KG1 (cell line): ENCODE results near the gene DOCK9.

Source experiments
- DNase-seq: peaks from one replicate; lab custom pipeline; 2025; lab: John Stamatoyannopoulos, UW

Gene DOCK9

DNA sequence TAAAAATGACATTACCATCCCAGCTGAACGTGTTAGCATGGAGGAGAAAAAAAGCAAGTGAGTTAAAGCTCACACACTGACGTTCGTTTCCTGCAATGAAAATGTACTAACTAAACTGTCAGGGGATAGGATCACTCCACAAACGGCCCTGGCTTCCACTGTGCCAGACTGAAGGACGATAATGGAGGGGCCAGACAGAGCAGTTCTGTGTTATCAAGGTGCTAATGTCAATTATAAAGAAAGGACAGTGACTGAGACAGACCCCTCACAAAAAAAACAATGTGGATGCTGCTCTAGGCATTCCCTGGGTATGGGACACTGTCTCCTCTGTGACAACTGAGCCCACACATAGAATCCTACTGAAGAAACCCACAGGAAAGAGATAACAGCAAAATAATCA, 181.7 kb downstream of the DOCK9 start:
- DNase-seq = no peak

DNA sequence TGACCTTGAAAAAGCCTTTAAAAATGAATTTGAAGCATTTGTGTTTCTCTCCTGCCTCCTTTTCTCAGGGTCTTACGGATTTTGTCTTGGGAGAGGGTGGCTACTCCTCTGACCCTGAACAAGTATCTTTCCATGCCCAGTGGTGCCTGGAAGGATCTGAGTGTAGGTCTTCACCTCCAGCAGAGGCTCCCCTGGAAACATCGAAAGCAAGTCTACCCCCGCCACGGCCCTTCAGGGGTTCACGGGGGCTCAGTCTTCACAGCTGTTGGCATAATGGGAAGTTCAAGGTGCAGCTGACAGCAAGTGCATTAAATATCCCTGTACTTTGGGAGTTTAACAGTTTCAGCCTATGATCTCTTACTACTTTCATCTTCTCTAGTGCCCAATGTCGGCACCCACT, 182.6 kb downstream of the DOCK9 start:
- DNase-seq = no peak

DNA sequence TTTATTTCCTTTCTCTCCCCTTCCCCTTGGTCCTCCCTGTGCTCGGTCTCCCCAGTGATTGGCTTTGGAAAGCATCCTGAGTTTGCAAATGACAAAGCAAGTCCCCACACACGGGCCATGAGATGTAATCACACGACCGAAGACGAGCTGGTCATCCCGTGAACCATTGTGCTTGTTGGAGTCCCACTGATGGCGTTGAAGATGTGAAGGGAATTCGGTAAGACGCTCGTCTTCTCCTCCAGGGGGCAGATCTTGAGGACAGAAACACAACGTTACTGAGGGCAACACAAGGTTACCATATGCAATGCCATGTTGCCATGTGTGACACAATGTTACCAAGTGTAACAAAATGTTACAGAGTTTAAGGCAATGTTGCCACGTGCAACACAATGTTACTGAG, 183.4 kb downstream of the DOCK9 start:
- DNase-seq = no peak

DNA sequence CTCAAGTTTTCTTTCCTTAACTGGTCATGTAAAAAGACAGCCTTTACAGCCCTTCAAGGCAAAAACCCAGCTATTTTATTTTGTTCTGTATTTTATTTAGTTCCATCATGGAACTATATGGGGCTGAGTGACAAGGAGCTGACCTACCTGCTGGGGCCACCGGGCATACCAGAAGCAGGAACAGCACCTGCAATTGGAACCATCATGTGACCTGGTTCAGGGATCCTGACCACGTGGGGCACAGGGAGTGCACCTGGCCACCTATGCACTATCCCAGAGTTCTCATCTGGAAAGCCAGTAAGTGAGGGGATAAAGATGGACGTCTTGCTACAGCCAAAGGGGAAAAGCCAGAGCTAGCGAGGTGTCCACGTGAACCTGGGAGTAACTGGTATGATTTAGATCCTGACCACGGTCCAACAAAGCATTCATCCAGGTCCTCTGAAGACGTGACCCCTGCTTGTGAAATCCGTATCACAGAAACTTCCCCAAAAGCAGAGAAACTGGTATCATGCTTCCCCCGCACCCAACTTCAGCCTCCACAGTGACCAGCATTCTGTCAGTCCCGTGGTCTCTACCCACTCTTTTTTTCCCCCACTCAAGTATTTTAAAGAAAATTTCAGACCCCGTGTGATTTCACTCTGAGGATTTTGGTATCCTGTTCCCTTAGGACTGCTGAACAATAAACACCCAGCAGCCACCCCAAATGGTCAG, 184.9 kb downstream of the DOCK9 start:
- no peak for DNase-seq

DNA sequence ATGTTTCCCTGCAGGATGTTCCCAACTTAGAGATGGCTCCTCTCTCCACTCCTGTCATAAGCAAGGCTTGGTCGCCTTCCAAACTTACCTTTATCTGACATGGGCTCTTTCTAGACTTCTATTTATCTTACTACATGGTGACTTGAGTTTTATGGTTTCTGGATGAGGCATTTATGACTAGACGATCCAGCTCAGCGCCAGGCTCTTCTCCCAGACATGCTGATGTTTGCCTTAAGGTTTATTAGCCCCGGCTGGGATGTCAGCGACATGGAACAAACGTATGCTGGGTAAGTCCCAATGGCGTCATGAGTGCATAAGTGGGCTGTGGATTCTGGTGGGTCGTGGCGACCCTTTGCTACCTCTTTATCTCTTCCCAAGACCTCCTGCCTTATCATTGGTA, 185.5 kb downstream of the DOCK9 start:
- no peak for DNase-seq

DNA sequence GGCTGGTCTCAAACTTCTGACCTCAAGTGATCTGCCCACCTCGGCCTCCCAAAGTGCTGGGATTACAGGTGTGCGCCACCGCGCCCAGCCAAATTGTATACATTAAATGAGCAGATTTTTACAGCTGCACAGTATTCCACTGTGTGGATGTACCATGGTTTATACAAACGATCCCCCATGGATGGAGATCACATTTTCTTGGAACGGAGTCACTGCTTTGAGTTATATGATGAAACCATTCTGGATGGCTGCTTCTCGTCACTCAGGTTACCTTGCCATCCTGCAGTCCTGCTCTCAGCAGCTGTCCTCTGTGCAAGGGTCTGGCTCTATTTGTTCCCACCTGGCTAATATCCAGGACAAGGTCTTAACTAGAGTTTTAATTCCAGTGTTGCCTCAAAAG, 186.3 kb downstream of the DOCK9 start:
- DNase-seq = no peak

DNA sequence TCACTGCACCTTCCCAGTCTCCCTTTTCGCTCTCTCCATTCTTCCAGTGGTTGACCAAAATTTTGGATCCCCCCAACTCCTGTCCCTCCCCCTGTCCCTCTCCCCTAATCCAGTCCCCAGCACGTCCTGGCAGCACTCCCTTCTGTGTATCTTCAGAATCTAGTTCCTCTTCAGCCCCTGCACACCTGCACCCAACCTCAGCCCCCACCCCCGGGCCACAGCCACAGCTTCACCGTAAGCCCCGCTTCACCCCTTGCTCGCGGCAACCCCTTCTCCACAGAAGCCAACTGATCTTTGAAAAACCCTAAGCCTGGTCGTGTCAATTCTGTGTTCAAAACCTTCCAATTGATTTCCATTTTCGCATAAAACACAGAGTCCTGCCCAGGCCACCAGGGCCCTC, 189.9 kb downstream of the DOCK9 start:
- no peak for DNase-seq

DNA sequence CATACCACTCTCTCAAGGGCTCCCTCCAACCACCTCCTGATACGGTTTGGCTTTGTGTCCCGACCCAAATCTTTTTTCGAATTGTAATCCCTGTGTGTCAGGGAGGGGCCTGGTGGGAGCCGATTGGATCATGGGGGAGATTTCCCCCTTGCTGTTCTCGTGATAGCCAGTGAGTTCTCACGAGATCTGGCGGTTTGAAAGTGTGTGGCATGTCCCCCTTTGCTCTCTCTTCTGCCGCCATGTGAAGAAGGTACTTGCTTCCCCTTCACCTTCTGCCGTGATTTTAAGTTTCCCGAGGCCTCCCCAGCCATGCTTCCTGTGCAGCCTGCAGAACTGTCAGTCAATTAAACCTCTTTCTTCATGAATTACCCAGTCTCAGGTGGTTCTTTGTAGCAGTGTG, 190.7 kb downstream of the DOCK9 start:
- no peak for DNase-seq

DNA sequence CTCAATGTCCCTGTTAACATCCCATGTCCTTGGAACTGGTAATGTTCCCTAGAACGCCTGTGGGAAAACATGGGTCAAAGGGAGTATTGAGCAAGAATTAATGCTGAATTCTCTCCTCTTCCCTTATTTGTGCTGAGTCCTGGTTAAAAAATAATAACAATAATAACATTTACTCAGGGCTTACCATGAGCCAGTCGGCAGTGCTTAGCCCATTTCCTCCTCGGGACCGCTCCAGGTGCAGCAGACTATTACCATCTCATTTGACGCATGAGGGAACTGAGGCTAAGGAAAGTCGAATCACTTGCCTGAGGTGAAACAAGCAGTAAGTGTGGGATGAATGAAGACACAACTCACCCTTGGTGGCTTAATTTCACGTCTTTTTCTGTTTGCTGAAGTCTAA, 191.8 kb downstream of the DOCK9 start:
- DNase-seq = no peak

DNA sequence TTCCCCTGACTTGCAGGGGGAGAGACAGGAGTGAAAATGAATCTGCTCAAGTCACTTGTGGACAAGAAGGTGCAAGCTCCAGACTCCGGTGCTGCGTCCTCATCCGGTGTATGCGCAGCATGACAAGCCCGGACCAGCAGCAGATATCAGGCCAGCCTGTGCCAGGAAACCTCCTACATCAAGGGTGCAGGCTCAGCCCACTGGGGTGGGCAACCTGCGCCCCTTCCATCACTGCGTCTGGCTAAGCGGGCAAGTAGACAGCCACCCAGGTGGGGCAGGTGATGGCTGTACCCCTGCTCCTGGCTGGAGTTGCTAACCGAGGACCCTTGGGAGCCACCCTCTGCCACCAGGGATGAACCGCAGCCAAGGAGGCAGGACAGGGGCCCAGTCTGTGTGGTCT, 192.5 kb downstream of the DOCK9 start:
- DNase-seq = no peak

DNA sequence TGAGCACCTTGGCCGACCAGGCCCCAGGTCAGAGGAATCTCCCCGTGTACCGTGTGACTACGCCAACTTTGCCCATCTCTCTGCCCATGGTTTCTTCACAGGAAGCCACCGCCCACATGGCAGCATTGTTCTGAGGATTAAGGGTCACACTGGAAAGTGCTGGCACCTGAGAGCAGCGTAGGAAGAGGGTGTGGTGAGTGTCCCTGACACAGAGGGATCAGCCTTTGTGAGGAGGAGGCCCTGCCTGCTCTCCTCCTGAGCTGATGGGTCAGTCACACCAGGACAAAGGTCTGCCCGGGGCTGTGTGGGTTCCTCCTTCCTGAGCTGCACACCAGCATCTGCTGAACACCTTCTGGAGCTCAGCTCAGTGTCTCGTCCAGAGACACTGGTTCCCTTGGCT, 193.2 kb downstream of the DOCK9 start:
- DNase-seq = no peak

DNA sequence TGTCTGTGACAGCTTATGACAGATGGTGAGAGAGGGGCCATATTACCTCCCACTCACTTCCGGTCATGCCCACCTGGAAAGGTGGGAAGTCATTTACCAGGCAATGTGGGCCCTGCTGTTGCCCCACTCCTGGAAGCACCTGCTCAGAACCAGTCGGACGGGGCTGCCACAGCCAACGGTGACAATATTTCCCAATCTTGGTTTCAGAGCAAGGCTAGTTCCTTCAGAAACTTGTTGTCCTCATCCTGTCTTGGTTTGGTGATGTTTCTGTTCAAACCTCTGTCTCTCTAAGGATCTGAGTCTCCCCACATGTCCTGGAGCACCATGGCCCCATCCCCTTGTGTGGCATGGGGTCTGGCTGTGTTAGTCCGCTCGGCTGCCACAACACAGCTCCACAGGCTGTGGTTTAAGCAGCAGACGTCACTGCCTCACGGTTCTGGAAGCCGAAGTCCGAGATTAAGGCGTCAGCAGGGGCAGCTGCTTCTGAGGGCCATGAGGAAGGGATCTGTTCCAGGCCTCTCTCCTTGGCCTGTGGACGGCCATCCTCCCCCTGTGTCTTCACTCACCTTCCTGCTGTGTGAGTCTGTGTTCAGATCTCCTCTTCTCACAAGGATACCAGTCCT, 193.9 kb downstream of the DOCK9 start:
- DNase-seq = no peak

DNA sequence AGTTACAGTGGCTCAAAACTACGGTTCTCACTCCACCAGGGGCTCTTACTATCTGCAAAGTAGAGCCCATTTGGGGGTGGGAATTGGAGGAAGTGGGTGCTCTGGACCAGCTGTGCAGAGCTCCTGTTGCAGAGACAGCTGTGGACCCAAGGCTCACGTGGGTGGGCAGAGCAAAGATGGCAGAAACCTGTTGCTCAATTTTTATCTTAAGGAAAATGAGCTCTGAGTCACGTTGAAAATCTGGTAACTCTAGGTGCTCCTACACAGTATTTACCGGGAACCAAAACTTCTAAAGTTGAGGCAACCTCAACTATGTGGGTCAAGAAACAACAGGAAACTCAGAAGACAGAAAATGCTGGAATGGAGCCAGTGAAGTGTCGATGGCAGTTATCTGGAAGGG, 195.2 kb downstream of the DOCK9 start:
- no peak for DNase-seq

DNA sequence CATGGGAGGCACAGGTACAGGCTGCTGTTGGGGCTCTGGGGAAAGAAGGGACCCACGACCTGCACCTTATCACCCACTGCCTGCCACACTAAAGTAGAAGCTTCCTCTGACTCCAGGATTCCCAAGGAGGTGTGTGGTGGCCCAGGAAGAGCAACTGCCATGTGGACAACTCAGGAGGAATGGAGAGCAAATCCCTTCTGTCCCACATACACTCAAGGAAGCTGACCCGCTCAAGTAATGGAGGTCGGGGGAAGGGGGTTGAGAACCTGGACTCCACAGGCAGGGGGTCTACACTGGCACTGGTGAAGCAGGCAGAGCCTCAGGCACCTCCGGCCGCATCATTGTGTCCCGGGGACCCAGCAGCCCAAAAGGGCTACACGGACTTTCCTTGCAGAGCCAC, 196.0 kb downstream of the DOCK9 start:
- DNase-seq = no peak

DNA sequence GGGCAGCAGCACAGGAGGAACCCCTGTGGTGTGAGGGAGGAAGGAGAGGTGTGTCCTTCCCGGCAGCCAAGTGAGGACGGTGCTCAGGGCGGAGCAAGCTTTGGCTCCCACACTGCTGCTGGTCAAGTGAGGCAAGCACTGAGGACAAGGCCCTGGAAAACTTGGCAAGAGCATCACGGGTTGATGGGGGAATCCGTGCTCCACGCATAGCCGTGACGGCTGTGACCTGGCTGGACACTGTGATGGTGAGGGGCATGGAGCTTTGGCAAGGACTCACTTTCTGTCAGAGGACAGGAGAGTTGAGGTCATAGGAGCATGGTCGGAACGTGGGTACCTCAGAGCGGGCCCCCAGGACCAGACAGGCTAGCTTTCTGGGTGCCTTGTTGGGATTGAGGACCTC, 196.4 kb downstream of the DOCK9 start:
- DNase-seq = no peak

DNA sequence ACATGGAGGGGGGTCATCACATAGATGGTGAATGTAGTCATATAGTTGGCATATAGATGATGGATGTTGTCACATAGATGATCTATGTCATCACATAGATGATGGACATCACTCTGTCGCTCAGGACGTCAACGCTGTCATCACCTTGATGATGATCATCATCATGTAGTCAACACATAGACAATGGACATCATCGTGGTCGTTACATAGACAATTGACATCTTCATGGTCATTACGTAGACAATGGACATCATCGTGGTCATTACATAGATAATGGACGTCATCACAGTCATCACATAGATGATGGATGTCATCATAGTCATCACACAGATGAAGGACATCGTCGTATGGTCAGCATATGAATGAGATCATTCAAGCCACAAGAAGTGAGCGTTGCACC, 196.8 kb downstream of the DOCK9 start:
- no peak for DNase-seq

DNA sequence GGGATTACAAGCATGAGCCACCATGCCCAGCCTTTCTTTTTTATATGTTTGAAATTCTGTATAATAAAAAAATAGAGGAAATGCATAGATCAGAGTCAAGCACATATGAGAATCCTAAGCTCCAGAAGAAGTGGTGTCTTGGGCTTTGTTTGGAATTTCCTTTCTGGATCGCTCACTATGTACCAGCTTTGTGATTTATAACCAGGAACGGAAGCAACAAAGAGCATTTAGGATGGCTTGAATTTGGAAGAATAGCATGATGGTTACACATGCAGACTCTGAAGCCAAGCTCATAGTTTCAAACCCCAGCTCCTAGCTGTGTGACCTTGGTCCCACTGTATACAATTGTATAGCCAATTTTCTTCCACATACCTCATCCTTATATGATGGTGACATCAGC, 197.4 kb downstream of the DOCK9 start:
- DNase-seq = no peak

DNA sequence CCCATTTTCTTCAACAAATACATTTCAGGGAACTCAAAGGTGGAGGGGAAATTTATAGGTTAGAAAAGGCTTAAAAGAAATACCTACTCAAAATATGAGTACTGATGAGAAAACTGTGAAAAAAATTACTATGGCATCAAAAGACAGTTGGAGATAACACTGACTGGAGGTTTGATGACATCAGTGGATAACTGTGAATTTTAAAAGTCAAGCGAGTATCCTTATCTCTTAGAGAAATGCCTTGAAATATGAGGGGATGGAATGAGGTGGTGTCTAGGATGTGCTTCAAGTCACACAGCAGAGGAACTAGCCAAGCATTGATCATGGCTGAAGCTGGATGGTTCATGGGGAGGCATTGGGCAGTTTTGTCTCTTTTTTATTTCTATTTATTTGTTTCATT, 198.2 kb downstream of the DOCK9 start:
- no peak for DNase-seq

DNA sequence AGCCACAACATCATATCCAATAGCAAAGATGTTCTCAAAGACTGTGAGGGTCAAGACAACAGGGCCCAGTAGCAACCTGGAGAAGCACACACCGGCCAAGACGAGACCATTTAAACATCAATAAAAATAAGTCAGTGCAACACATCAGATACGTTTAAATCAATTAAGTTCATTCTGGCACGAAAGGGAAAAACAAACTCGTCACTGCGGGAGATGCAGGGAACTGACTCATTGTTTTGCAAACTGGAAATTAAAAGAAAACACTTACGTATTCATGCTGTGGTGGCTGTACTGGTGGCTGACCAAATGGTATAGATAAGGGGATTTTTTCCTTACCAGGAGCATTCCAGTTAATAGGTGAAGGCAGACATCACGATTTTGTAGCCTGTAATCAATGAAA, 199.1 kb downstream of the DOCK9 start:
- no peak for DNase-seq

DNA sequence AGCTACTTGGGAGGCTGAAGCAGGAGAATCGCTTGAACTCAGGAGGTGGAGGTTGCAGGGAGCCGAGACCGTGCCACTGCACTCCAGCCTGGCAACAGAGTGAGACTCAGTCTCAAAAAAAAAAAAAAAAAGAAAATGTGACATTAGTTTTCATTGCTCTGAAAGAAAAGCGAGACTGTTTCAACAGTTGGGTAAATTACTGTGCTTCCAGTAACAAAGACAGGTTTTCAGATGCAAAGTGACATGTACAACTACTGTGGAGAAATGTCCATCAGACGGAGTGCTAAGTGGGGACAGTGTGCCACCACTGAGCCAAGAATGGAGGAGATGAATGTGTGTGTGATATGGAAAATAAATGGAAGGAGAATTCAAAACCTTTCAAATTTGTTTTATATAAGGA, 201.2 kb downstream of the DOCK9 start:
- DNase-seq = no peak

DNA sequence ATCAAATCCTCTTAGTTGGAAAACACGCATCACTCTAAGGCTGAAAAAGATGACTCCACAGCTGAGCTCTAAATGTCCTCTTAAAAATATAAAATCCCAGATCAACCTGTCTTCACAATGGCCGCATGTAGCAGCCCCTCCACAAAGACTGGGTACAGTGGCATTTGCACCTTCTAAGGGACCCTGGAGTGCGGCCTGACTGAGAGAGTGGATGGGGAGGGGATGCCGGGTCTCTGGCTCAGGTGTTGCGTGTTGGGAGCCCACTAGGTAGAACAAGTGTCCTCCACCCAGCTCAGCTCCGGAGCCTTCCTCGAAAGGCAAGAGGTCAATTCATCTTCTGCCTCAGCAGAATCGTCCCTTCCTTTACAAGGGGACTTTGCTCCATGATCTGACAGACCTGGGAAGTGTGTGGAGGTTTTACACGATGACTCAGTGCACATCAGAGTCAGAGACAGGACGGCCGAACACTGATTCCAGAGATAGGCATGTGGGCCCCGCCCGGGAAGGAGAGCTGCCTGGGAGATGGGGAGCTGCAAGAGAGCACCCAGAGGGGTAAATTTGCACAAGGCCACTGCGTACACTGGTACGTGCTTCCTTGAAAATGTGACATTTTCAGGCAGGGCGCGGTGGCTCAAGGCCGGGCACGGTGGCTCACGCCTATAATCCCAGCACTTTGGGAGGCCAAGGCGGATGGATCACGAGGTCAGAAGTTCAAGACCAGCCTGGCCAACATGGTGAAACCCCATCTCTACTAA, 201.8 kb downstream of the DOCK9 start:
- DNase-seq = no peak

DNA sequence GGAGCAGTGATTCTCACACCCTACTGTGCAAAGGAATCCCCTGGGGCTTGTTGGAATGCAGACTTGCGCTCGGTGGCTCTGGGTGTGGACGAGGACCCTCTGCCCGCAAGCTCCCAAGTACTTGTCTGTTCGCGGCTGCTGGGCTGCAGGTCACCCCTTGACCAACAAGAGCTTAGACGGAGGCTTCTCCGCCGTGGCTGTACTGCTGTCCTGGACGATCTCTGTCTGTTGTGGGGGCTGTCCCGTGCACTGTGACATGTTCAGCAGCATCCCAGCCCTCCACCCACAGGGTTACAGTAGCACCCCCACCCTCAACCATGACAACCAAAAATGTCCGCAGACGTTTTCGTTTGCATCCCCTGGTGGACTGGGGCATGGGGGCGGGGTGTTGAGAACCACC, 202.5 kb downstream of the DOCK9 start:
- DNase-seq = no peak

DNA sequence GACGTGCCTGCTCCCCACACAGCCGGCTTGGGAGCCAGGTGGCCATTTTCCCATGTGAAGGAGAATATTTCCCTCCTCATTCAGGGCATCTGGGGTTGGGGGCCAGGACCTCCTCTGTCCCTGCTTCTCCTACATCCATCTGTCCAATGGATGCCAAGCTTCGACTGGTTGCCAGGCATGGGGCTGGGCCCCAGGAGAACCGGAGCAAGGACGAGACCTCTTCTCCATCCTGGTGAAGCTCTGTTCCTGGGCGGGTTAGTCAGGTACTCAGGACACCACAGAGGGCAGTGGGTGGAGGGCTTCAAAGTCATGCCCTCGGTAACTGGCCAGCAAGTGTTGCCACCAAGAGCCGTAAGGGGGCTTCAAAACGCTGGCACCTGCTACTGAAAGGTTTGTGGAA, 203.1 kb downstream of the DOCK9 start:
- DNase-seq = no peak

DNA sequence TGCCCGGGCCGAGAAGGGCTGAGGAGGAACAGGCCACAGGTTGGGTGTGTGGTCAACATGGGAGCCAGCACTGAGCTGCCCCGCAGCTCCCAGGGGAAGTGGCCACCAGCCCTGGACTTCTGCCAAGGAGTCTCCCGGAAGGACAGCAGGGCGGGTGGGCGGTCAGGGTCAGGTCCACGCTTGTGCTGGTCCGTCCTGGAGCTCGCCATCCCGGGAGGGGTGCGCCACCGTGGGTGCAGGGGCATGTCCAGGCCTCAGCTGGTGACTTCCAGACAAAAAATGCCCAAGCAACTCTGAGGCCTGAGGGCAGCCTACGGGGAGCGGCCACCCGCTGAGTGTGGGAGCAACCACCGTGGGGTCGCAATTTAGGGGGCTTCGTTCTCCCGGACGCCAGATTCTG, 203.9 kb downstream of the DOCK9 start:
- DNase-seq = no peak
